Left ventricle myocardium superior (tissue), 1 donor: Measurements from ENCODE around the gene OTOP3. TPM values are rescaled to one million over a fixed set of nuclear protein-coding genes. Genes with fewer than 3 reads are reported as not detected.

Experiments used
- ATAC-seq: fragments of 200-7000 bp; cut with Tn5 transposase; one replicate; pipeline ENCODE4 v1.9.1; 2020; ENCODE audit warnings: mild to moderate bottlenecking, moderate library complexity
- DNase-seq: peaks from one replicate; pipeline ENCODE4 v3.0.0-alpha.2; 2020
- intact Hi-C: fragments of 100-400 bp; cut with micrococcal nuclease; formaldehyde crosslinking; loops from one replicate; pipeline ENCODE4 v1.11.0; 2022
- total RNA-seq: library from RNA; stranded (reverse); fragmentation: NEBNext Ultra II Directional; extraction: Animal tissue kit (Norgen Biotek cat#: 25700); gene quantifications from one replicate; pipeline ENCODE4 v1.2.1, GENCODE V29; 2021
- donor health status: DM: no; HTN: yes; CAD: no; lungs with severe emphysema.

Gene OTOP3
- total RNA-seq, 1 donor from 2014 or later: not detected

DNA sequence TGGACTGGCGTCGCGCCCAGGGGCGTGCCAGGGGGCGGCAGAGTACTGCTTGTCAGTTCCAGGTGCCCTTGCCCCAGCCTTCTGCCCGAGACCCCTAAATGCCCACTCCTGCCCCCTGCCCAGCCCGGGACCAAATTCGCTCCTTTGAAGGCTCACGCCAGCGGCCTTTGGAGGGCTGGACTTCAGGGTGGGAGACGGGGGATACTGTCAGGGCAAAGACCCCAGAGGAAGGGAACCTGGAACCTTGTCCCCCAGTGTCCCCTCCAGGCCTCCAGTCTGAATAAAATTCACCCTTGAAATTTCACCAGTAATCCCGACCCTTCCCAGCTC, 737 bp downstream of the OTOP3 start:
- intact Hi-C loops: no loop called here
- ATAC-seq: no peak
- DNase-seq: no peak

DNA sequence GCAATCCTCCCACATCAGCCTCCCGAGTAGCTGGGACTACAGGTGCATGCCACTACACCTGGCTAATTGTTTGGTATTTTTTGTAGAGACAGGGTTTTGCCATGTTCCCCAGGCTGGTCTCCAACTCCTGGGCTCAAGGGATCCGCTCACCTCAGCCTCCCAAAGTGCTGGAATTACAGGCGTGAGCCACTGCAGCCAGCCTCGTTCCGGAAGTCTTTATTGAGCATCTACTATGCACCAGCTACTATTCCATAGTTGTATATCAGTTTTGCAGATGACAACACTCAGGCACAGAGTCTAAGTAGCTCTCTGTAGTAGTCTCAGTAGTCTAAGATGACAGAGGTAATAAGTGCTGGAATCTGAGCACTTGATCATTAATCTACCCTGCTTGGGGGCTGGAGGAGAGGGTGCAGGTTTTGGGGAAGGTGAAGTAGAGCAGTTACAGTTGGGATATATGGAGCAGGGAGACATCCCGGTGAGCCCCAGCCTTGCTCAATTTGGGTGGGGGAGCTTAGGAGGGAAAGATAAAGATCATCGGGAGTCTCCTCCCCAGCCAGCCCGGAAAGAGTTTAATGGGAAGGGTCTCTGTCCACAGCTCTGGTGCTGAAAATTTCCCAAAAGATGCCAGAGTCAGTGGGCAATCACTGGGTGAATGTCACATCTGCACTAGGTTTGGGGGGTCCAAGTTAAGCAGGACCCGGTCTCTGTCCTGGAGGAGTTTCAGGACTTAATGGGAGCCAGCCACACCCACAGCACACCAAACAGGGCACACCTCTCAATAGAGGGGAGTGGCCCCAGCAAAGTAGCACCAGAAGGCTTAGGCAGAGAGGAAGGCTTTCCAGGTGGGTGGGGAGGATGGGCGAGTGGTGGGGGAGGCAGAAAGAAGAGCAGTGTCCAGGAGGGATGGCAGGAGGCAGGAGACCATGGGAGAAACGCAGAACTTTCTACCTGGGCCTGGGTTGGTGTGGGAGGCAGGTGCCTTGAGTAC, 1.7 kb downstream of the OTOP3 start:
- intact Hi-C loops: no loop called here
- ATAC-seq (no peak), DNase-seq (no peak)

DNA sequence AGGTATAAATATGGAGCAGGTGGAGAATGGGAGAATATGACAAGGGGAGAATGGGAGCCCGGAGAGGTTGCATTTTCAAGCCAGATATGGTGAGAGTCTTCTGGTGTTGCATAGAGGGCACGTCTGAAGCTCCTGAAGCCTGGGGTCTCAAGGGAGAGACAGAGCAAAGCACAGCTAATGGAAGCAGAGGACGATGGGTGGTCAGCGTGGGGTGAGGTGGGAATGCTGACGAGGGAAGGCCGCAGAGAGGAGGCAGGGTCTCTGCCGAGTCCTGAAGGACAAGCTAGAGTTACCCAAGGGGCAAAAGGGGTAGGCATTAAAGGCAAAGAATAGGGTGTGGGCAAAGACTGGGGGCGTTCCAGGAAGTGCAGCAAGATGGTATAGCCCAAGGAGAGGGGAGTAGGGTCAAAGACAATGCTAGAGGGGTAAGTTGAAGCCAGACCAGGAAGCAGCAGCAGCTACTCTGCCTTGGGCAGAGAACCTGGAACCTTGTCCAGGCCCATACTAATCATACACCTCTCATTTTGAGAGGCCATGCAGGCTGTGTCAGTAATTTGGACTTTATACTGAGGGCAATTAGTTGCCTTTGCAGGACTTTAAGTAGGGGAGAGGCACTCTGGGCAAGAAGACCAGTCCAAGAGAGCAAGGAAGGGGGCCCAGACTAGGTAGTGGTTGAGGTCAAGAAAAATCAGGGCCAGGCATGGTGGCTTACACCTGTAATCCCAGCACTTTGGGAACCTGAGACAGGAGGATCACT, 2.7 kb downstream of the OTOP3 start:
- ATAC-seq (no peak), DNase-seq (no peak)
- intact Hi-C loops: no loop called here

DNA sequence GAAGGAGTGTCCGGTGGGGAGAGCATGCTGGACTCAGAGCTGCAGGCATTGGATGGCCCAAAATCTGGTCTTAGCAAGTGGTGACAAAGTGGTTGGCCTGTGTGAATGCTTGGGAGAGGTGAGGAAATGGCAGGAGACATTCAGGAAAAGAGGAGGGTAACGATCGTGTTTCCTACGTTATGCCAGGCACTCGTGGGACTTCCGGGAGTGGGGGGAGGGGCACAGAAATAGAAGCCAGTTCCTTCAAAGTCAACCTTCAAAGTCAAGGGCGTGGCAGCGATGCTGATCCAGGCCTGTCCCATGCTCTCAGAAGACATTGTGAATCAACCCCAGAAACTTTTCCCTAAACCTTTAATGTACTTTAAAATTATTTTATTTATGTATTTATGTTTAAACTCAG, 3.8 kb downstream of the OTOP3 start:
- DNase-seq: no peak
- intact Hi-C loops: no loop called here
- no peak for ATAC-seq

DNA sequence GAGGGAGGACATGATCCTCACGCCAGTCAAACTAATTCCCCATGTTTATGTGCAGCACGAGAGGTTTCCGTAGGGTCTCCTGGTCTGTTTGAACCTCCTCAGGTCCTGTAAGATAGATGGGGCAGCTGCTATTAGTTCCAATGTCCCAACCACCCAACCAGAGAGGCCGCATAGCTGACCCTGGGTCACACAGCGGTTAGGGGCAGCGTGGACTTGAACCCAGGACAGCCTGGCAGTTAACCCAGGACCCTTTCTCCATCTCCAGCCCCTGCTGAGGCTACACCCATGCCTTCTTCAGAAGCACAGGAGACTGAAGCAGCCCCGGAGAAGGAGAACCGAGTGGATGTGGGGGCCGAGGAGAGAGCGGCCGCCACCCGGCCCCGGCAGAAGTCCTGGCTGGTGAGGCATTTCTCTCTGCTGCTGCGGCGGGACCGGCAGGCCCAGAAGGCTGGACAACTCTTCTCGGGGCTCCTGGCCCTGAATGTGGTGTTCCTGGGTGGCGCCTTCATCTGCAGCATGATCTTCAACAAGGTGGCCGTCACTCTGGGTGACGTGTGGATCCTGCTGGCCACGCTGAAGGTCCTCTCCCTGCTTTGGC, 5.5 kb downstream of the OTOP3 start:
- ATAC-seq (no peak), DNase-seq (no peak)
- intact Hi-C loops: no loop called here

DNA sequence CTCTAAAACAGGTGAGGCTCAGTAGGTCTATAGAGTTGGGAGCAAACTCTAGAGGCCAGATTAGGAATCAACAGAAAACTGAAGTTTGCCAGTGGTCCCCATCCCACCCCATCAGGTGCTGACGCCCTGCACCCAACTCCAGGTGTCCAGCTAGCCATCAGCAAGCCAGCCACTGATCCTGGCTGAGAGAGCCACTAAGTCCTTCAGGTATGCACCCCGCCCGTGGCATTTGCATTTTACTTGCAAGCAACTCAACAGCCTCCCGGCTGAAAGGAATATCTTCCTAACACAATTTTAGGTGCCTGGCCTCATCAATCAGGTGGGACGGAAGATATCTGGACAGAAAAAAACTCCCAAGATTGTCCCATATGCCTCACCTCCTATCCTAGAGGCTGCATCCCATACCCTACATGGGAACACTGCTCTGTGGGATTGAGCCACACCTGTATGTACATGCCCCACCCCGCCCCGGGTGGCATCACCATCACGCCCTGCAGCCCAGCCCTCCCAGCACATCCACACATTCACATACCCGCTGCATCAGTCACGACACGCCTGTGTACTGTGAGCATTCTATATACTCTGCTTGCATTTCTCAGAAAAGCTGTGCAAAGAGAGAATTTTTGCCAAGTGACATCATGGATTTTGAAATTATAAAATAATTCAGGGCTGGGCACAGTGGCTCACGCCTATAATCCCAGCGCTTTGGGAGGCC, 8.3 kb downstream of the OTOP3 start:
- DNase-seq: no peak
- intact Hi-C loops: no loop called here
- ATAC-seq: no peak

DNA sequence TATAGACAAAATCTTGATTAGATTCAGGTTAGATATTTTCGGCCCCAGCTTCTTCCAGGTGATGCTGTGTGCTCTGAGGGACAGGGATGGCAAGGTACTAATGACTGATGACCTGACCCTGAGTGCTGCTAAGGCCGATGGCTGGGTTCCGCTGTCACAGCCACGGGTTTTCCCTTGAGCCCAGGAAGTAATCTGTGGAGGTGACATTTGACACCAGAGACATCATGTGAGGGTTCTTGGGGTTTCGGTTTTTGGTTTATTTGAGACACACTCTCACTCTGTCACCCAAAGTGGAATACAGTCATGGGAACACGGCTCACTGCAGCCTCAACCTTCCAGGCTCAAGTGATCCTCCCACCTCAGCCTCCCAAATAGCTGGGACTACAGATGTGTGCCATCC, 9.8 kb downstream of the OTOP3 start:
- ATAC-seq: no peak
- DNase-seq: no peak
- intact Hi-C loops: no loop called here

DNA sequence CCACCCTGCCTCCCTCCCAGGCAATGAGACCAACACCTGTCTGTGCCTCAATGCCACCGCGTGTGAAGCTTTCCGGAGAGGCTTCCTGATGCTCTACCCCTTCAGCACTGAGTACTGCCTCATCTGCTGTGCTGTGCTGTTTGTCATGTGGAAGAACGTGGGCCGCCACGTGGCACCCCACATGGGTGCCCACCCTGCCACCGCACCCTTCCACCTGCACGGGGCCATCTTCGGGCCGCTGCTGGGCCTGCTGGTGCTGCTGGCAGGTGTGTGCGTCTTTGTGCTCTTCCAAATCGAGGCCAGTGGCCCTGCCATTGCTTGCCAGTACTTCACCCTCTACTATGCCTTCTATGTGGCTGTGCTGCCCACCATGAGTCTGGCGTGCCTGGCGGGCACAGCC, 10.9 kb downstream of the OTOP3 start:
- DNase-seq (no peak), ATAC-seq (no peak)
- intact Hi-C loops: no loop called here

DNA sequence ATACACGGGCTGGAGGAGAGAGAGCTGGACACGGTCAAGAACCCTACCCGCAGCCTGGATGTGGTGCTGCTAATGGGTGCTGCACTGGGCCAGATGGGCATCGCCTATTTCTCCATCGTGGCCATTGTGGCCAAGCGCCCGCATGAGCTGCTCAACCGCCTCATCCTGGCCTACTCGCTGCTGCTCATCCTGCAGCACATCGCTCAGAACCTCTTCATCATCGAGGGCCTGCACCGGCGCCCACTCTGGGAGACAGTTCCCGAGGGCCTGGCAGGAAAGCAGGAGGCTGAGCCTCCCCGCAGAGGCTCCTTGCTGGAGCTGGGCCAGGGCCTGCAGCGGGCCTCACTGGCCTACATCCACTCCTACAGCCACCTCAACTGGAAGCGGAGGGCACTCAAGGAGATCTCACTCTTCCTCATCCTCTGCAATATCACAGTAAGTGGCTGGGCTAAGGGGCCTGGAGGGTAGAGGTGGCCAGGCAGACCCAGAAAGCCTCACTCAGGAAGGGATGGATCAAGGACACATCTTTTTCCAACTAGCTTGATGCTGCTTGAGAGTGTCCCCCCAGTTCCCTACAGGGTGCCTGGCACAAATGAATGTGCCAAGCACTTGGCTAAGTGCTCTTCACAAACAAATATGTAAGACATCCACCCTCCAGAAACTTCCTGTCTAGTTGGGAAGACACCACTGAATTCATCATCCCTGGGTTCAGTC, 11.5 kb downstream of the OTOP3 start:
- DNase-seq: no peak
- intact Hi-C loops: no loop called here
- ATAC-seq: no peak

DNA sequence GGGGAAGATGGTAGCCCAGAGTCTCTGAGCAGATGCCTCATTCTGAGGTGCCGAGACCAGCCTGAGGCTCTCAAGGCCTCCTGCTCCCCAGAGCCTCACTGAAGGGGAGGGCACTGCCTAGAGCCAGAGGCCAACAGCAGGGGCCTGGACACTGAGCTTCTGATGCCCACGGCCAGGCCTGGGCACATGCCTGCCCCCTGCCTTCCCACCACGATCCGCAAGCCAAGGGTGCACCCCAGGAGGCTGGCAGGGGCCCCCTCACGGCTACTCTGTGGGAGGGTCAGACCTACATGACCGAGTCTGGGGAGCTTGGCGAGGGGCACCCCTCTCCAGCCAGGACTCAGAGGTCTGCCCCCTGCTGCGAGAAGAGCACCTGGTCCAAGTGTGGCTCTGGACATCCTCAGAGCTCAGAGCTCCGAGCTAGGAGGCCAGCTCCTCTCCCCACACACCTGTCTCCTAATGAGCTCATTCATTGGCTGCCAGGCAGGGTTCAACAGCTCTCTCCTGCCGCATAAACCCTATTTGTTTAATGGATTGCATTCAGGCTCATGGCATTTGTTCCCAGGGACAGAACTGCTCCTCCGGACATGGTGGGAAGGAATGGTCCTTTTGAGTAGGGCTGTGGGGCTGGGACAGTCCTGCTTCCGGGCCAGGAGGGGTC, 13.9 kb downstream of the OTOP3 start:
- ATAC-seq (no peak), DNase-seq (no peak)
- intact Hi-C loops: no loop called here

DNA sequence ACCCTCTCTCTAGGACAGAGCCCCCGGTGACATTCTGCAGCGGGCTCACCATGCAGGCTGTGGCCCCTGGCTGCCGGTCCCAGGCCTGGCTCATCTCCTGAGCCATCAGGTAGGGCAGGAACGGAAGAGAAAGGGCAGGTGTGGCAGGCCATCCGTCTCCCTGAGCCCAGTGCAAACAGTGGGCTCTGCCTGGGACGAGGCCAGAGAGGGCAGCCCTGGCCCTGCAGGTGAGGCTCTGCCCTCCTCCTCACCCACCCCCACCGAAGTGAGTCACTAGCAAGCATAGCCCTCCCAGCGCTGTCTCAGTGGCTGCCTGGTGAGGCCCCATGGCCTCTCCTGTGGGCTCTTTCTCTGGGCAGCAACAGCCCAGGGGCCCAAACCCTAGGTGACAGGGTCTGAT, 14.5 kb downstream of the OTOP3 start:
- intact Hi-C loops: no loop called here
- ATAC-seq: no peak
- DNase-seq: no peak

DNA sequence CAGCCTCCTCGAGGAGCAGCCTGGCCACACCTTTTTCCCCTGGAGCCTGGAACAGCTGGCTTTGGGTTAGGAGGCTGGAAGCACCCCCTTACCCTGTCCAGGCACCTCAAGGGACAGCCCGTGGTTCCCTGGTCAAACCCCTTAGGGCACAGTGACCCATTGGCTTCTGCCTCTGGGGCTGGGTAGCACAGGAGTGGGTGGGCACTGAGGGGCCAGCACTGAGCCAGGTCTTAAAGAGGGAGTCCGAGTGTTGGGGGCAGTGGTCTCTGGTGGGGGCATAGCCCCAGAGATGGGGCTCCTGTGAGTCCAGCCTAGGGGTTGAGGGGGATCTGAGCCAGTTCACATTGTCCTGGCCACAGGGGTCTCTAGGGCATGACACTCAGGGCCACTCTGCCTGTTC, 15.4 kb downstream of the OTOP3 start:
- intact Hi-C loops: no loop called here
- no peak for DNase-seq
- no peak for ATAC-seq

DNA sequence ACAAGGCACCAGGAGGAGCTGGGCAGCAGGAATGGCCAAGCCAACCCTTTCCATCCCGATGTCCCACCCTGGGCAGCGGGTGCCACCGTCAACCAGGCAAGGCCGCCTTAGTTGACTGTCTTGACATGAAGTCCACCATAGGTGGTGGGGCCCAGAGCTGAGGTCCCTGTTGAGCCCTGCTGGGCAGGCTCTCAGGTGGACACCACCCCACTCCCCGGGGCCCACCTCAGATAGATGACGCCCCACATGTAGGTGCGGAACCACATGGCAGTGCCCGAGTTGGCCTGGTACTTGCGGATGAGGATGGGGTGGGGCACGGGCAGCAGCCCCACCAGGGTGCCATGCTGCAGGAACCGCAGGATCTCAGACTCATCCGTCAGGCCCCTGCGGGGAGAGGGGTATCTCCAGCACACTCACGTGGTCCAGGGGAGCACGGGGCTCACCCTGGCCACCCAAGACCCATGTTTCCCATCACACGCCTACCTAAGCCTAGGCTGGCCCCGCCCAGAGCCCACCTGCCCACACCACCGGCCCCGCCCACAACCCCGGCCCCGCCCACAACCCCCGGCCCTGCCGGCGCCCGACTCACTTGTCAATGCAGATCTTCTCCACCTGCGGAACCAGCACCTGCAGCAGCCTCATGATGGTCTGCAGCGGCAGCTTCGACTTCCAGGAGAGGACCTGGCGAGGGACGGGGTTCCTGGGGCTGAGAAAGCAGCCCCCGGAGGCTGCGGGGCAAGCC, 16.2 kb downstream of the OTOP3 start:
- intact Hi-C loops: no loop called here
- ATAC-seq (no peak), DNase-seq (no peak)

DNA sequence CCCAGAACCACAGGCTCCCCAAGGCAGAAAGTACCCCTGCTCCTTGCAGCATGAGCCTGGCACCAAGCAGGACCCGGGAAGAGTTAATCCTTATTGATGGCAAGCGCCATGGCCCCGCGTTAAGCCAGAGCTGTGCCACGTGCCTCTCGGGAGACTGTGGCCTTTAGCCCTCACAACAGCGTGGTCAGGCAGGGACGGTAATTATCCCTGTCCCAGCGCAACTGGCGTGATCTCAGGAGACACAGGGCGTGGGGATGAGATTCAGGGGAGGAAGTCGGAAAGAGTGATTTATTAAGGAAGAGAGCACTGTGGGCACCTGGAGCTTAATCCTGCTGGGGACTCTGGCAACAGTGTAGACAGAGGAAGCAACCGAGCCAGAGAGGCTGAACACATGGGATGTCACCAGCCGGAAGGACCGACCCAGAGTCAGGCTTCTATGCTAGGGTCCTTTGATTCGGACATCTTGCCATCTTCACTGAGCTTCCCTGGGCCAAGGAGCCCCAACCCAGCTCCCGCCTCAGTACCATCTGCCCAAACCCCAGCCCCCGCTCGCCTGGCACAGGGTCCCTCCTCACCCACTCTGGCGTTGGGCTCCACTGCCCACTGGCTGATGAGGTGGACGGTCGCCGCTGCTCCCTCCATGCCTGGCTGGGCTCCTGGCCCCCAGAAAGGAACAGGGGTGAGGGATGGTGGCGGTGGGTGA, 16.9 kb downstream of the OTOP3 start:
- DNase-seq (no peak), ATAC-seq (no peak)
- intact Hi-C loops: no loop called here

DNA sequence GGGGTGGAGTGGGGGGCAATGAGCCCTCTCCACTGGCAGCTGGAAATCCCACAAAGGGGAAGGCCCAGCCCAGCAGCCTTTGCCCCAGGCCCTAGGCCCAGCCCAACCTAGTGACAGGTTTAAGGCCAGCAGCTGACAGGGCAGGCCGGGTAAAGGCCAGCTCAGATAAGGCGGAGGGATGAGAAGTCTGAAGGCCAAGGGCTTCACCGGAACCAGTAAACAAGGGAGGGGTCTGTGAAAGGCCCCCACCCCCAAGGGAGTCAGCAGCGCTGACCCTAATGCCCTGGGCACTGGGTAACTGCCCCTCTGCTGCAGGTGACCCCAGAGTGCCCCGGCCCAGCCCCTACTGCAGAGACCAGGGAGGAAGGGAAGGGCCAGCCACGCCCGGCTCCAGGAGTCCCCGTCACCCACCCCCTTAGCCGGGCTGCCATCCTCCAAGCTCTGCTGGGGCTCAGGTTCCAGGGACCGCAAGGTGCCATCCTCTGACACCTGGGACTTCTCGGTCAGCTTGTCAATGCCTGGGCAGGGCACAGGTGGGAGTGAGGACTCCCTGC, 17.5 kb downstream of the OTOP3 start:
- DNase-seq: no peak
- no peak for ATAC-seq
- intact Hi-C loops: no loop called here

DNA sequence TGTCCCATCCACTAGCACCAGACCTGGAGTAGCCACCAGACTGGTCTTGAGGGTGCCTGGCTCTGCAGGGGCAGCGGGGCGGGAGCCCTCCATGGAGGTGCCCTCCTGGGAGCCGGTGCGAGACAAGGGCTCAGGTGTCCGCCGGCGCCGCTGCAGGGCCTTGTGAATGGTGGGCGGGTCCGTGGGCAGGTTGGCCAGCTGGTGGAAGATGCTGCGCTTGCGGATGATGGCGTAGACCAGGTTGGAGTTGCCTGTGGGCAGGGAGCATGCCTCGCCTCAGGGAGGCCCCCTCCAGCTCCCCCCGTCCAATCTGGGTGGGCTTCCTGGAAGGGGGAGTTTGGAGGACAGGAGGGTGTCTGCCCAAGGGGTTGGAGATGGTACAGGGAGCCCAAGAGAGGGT, 18.4 kb downstream of the OTOP3 start:
- intact Hi-C loops: no loop called here
- DNase-seq (no peak), ATAC-seq (no peak)
